ENCODE results near the gene NEU4.

The NEU4 gene

DNA sequence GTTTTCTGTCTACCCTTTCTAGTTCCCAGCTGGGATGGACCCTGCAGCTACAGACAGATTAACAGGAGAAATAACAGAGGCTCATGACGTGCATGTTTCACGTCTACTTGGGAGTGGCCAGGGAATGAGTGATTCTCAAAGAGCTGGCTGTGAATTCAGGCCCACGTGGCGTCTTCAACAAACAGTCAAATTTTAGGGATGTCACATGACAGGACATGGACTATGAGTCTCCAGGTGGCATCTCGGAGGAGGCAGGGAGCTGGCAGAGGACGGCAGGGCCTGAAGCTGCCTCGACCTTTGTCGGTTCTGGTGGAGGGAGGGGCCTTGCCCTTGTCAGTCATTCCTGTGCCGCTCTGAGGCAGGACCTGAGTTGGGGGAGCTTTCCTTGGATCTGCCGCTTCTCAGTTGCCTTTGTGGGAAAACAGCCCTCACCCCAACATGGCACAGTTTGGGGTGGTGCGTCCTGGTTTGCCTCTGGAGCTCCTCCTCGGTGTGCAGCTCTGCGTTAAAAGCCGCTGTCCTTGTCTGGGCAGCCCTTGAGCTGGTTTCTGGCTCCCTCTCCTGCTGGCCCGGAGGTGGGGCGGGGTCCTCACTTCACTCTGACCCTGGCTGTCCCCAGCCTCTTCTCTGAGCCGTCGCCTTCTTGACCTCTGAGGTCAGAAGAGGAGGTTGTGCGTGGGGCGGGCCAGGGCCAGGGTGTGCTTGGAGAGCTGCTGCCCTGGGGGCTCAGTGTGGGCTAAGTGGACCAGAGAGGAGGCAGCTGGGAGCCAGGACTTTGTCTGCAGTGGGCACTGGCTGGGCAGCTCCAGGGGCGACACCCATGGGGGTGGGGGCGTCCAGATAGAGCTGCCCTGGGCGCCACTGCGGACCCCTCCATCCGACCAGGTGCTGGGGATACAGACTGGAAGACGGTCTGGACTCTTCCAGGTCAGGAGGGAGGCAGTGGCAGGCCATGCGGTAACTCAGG, 44.4 kb upstream of the NEU4 start:
- no peak overlapping the region for H3K4me3 ChIP-seq (ENCODE audit: low read depth, low read length)
- DNase-seq (ENCODE audit: low read depth): no peak
- no peak for TF ChIP-seq CTCF (IDR thresholded peaks at IDR 0.05; ENCODE audit: control insufficient read depth, extremely low read depth, insufficient read depth)

- no peak for DNase-seq (ENCODE audit: low read depth)
- no peak overlapping the region for H3K4me3 ChIP-seq (ENCODE audit: low read depth, low read length)
- TF ChIP-seq CTCF (IDR thresholded peaks at IDR 0.05; ENCODE audit: control insufficient read depth, extremely low read depth, insufficient read depth): no peak
Measured at GRCh38 chr2:241767464-241768250, 41.3 kb upstream of the NEU4 start.

- H3K4me3 ChIP-seq (ENCODE audit: low read depth, low read length): no peak overlapping the region
- TF ChIP-seq CTCF (IDR thresholded peaks at IDR 0.05; ENCODE audit: control insufficient read depth, extremely low read depth, insufficient read depth): no peak
- DNase-seq (ENCODE audit: low read depth): no peak
Measured at GRCh38 chr2:241768251-241768711, 40.7 kb upstream of the NEU4 start.

DNA sequence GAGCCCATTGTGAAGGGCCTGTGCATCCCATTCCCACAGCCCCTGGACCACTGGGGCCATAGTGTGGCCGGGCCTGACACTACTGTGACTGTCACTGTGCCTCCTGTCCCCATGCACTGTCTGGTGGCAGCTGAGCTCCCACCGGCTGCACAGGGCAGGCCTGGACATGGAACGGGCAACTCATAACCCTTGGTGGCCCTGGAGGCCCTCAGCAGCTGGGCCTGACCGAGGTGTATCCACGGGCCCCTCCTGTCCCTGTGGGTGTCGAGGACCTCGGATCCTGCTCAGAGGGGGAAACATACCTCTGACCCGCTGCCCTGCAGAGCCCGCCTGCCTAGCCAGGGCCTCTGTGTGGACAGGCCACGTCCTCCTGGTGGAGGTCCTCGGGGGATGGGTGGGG, 40.1 kb upstream of the NEU4 start:
- DNase-seq (ENCODE audit: low read depth): no peak
- TF ChIP-seq CTCF (IDR thresholded peaks at IDR 0.05; ENCODE audit: control insufficient read depth, extremely low read depth, insufficient read depth): no peak

GRCh38 chr2:241769819-241770184, 39.2 kb upstream of the NEU4 start:
- TF ChIP-seq CTCF (IDR thresholded peaks at IDR 0.05; ENCODE audit: control insufficient read depth, extremely low read depth, insufficient read depth): no peak
- H3K4me3 ChIP-seq (ENCODE audit: low read depth, low read length): no peak overlapping the region
- no peak for DNase-seq (ENCODE audit: low read depth)

More for the DNA sequence above, 40.1 kb upstream of the NEU4 start:
- H3K4me3 ChIP-seq (ENCODE audit: low read depth, low read length): no peak overlapping the region

DNA sequence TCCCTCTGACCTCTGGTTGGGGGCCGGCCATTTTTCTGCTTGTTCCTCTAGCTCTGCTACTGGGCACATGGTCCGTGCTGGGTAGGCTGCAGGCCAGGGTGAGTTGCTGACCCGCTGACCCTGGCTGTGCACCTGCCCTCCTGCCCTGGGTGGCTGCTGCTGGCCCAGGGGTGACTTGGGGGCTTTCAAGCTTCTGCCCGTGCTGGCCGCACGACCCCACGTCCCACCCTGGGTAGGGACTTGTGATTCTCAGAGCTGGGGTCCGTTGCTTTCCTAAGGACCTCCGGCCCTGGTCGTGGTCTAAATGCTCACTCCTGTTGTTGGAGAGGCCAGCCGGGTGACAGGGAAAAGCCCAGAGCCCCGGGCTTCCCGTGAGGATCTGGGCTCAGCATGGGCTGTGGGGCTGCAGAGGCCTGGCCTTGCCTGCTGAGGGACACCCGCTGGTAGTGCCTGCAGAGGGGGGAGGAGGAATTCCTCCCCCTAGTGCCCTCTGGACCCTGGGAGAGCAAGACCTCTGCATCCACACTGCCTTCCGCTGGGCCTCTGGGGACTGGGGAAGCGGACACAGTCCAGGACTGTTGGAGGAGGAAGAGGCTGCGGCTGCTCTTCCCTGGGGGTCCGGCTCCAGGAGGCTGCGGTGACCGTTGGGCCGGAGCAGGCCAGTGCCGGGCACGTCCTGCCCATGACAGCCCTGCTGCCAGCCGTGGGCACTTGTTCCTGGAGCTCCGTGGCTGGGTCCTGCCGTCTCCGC, 38.6 kb upstream of the NEU4 start:
- DNase-seq (ENCODE audit: low read depth): no peak
- H3K4me3 ChIP-seq (ENCODE audit: low read depth, low read length): no peak overlapping the region
- TF ChIP-seq CTCF (IDR thresholded peaks at IDR 0.05; ENCODE audit: control insufficient read depth, extremely low read depth, insufficient read depth): no peak
